ENCODE measurements around the gene LARP4.
A peak's percentile ranks its signal among the peaks of the same experiment; 100 is the strongest.

Gene LARP4

GRCh38 chr12:50401500-50402081, 906 bp downstream of the LARP4 start:
- Histone ChIP-seq H3K4me2 (ENCODE audit: insufficient read depth, low read length) (peak overlapping the region; percentile 78), H3K9me3 (ENCODE audit: insufficient read depth, low read length, severe bottlenecking) (no peaks in the 10 kb centered on the region), H3K27me3 (ENCODE audit: insufficient read depth, low read length, poor library complexity) (no peaks in the 10 kb centered on the region), H3K79me2 (ENCODE audit: insufficient read depth, low read length) (peaks cover 59% of the 10 kb centered on the region), H3K27ac (ENCODE audit: low read length) (peak overlapping the region; percentile 80), H3K36me3 (ENCODE audit: insufficient read depth, low read length) (peaks cover 5% of the 10 kb centered on the region; the same call in 1 of the 2 replicates), H3K9ac (ENCODE audit: low read depth, low read length) (peak overlapping the region; percentile 78), H2AFZ (ENCODE audit: low read depth, low read length) (peak overlapping the region; percentile 87), H4K20me1 (ENCODE audit: insufficient read depth, low read length) (peaks cover 33% of the 10 kb centered on the region), H3K4me3 (ENCODE audit: low read depth in 1 of 2, low read length in 2 of 2) (peak overlapping the region; percentile 88), H3K4me1 (ENCODE audit: insufficient read depth, low read length) (peaks cover 31% of the 10 kb centered on the region)
- no peak for DNase-seq
- 0 out of 3 replicates have a peak, but pooled peaks have one; percentile 3 for ATAC-seq (ENCODE audit: insufficient read depth, low read depth)
- no peak for TF ChIP-seq EZH2 (IDR thresholded peaks at IDR 0.05; ENCODE audit: borderline replicate concordance, low read depth, low read length, severe bottlenecking)
- TF ChIP-seq CTCF (IDR thresholded peaks at IDR 0.05; ENCODE audit: borderline replicate concordance, extremely low read depth, low read length, poor library complexity, severe bottlenecking), result no peak

- TF ChIP-seq CTCF (IDR thresholded peaks at IDR 0.05; ENCODE audit: borderline replicate concordance, extremely low read depth, low read length, poor library complexity, severe bottlenecking), result no peak
- no peak for TF ChIP-seq EZH2 (IDR thresholded peaks at IDR 0.05; ENCODE audit: borderline replicate concordance, low read depth, low read length, severe bottlenecking)
- Histone ChIP-seq H3K79me2 (ENCODE audit: insufficient read depth, low read length) (peaks cover 67% of the 10 kb centered on the region), H3K27me3 (ENCODE audit: insufficient read depth, low read length, poor library complexity) (no peaks in the 10 kb centered on the region), H3K9me3 (ENCODE audit: insufficient read depth, low read length, severe bottlenecking) (no peaks in the 10 kb centered on the region), H3K9ac (ENCODE audit: low read depth, low read length) (peak overlapping the region; percentile 78), H3K4me3 (ENCODE audit: low read depth in 1 of 2, low read length in 2 of 2) (peak overlapping the region; percentile 88), H2AFZ (ENCODE audit: low read depth, low read length) (no peak overlapping the region), H4K20me1 (ENCODE audit: insufficient read depth, low read length) (peaks cover 34% of the 10 kb centered on the region), H3K27ac (ENCODE audit: low read length) (peak overlapping the region; percentile 12; the same call in 1 of the 2 replicates), H3K4me1 (ENCODE audit: insufficient read depth, low read length) (peaks cover 31% of the 10 kb centered on the region), H3K4me2 (ENCODE audit: insufficient read depth, low read length) (peak overlapping the region; percentile 78), H3K36me3 (ENCODE audit: insufficient read depth, low read length) (peaks cover 5% of the 10 kb centered on the region; the same call in 1 of the 2 replicates)
- ATAC-seq (ENCODE audit: insufficient read depth, low read depth) (no peak), DNase-seq (no peak)
These were observed 1.7 kb downstream of the LARP4 start for GRCh38 chr12:50402264-50403000.

GRCh38 chr12:50403001-50403440, 2.3 kb downstream of the LARP4 start:
- H3K4me3 ChIP-seq (ENCODE audit: low read depth in 1 of 2, low read length in 2 of 2), result peak overlapping the region; percentile 88; a peak in 3 of 4 replicates
- ATAC-seq (ENCODE audit: insufficient read depth, low read depth), result no peak
- H3K27ac ChIP-seq (ENCODE audit: low read length), result no peak overlapping the region
- peaks cover 31% of the 10 kb centered on the region for H3K4me1 ChIP-seq (ENCODE audit: insufficient read depth, low read length)
- DNase-seq, result no peak
- no peaks in the 10 kb centered on the region for H3K9me3 ChIP-seq (ENCODE audit: insufficient read depth, low read length, severe bottlenecking)
- TF ChIP-seq CTCF (IDR thresholded peaks at IDR 0.05; ENCODE audit: borderline replicate concordance, extremely low read depth, low read length, poor library complexity, severe bottlenecking) (no peak), EZH2 (IDR thresholded peaks at IDR 0.05; ENCODE audit: borderline replicate concordance, low read depth, low read length, severe bottlenecking) (no peak)
- H3K4me2 ChIP-seq (ENCODE audit: insufficient read depth, low read length), result peak overlapping the region; percentile 78
- peaks cover 73% of the 10 kb centered on the region for H3K79me2 ChIP-seq (ENCODE audit: insufficient read depth, low read length)
- H3K9ac ChIP-seq (ENCODE audit: low read depth, low read length), result peak overlapping the region; percentile 78
- peaks cover 40% of the 10 kb centered on the region for H4K20me1 ChIP-seq (ENCODE audit: insufficient read depth, low read length)
- peaks cover 5% of the 10 kb centered on the region; the same call in 1 of the 2 replicates for H3K36me3 ChIP-seq (ENCODE audit: insufficient read depth, low read length)
- no peaks in the 10 kb centered on the region for H3K27me3 ChIP-seq (ENCODE audit: insufficient read depth, low read length, poor library complexity)
- H2AFZ ChIP-seq (ENCODE audit: low read depth, low read length), result no peak overlapping the region

Measured in DND-41 (cell line).